UCSD-AML1 (cell line): ENCODE measurements around the gene EYA2.
"Not testable (repeated sequence)": the region's sequence is repeated elsewhere in the genome, so short reads cannot be mapped to it uniquely, and the experiment has no call there.

Source experiments
- DNase-seq: peaks from one replicate; lab custom pipeline; 2025; ENCODE audit not compliant: unreplicated experiment; lab: John Stamatoyannopoulos, UW

EYA2 gene

GRCh38 chr20:46929902-46930301 lies 35.3 kb downstream of the EYA2 start:
- DNase-seq, result no peak

- DNase-seq, result no peak
Observed at GRCh38 chr20:46930640-46931339, 36.1 kb downstream of the EYA2 start.

GRCh38 chr20:46931699-46932098 lies 37.1 kb downstream of the EYA2 start:
- no peak for DNase-seq

- not testable (repeated sequence) for DNase-seq
Observed at GRCh38 chr20:46932439-46932838, 37.8 kb downstream of the EYA2 start.

DNA sequence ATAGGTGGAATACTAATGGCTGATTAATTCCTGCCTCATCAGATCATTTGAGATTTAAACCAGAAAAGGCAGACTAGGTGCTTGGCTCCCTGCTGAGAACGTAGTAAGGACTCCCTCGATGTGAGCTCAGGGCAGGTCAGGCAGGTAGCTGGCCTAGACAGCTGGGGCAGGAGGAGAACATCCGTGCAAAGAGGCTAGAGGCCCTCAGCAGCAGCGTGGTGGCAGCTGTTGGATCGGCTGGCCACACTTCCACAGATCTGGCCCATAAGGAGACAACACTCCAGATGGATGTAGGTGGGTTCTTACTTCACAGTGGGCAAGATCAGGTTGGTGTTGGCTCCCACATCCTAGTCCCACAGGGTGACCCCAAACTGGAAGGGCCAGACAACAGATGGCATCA lies 38.5 kb downstream of the EYA2 start:
- no peak for DNase-seq

GRCh38 chr20:46934746-46935287 lies 40.2 kb downstream of the EYA2 start:
- no peak for DNase-seq

GRCh38 chr20:46935394-46936017 lies 40.9 kb downstream of the EYA2 start:
- no peak for DNase-seq

DNA sequence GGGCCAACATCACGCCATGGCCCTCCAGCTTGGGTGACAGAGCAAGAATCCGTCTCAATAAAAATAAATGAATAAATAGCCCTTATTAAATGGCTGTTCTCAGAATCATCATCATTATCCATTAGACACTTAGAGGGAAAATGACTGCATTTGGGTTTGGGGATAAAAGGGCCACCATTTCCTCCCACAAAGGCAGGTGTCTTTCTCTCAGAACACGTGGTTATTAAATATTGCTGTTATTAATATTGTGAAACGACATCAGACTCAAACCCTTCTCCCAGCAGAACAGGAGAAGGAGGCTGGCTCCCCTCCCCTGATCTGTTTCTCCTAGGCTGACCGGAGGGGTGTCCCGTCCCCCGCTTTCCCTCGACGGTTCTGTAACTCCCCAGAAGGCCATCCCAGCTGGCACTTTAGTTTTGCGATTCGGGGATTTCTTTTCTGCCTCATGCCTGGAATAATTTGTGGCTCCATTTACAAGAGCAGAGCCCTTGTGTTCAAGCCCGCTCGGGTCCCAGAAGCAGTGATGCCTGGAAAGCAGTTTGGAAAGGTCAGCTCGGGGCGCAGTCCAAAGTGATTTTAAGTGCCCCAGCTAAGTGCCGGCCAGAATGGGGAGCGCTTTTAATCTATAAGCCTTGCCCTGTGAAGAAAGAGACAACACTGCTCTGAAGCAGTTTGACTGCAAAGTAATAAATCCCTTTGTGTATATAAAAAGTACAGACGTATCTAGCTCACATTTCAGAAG lies 41.9 kb downstream of the EYA2 start:
- no peak for DNase-seq

DNA sequence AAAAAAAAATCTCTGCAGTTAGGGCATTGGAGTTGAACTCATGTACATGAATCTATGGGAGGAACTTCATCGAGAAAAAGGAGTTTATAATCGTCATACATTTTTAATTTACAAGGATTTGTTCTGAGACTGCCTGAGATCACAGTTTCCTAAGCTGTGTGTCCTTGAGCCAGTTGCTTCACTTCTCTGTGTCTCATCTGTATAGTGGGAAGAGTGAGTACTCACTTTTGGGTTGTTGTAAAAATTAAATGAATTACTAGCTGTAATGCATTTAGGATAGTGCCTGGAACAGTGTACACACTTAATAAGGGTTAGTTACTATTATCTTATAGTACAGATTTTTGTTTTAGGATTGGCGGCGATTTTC lies 42.5 kb downstream of the EYA2 start:
- DNase-seq, result no peak

DNA sequence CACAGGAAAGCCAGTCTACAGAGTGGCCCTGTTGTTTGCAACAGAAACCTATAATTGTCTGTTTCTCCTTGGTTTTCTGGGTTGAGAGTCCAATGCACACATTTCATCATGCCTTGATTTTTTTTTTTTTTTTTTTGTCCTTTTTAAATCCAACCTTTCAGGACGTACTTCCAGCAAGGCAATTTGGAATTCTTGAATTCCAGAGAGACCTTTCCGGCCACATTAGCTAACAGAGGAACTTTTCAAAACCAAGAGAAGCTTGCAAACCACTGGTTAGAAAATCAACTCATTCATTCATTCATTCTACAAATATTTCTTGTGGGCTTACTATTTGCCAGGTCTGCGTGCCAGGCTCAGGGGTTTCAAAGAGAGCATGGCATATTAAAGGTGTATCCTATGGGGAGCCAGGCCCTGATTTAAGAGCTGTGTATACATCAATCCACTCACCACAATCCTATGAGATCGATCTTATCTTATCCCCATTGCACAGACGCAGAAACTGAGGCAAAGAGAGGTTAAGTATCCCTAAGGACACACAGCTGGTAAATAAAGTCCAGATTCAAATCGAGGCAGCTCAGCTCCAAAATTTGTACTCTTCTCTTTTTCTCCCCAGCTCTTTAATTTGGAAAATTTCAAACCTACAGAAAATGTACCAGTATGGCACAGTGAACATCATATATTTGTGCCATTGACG lies 43.0 kb downstream of the EYA2 start:
- DNase-seq, result no peak

GRCh38 chr20:46938434-46938833 lies 43.8 kb downstream of the EYA2 start:
- no peak for DNase-seq

- DNase-seq, result no peak
Observed at GRCh38 chr20:46939031-46939965, 44.7 kb downstream of the EYA2 start.

DNA sequence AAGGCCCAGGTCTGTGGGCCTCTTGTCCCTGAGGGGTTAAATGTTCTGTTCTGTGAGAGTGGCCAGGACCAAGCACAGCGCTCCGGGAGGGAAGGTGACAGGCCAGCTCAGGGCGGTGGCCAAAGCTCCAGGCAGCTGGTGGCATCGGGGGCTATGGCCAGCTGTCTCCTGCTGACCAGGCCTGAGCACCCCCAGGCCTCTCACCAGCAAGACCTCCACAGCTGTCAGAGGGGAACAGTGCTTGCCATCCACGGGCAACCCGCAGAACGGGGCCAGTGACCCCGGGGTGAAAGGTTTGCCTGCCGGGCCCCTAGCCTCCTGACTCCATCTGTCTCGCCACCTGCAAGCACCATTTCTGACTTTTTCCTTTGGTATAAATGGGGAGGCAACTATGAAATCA lies 46.0 kb downstream of the EYA2 start:
- no peak for DNase-seq

- no peak for DNase-seq
Observed at GRCh38 chr20:46941404-46941803, 46.8 kb downstream of the EYA2 start.

DNA sequence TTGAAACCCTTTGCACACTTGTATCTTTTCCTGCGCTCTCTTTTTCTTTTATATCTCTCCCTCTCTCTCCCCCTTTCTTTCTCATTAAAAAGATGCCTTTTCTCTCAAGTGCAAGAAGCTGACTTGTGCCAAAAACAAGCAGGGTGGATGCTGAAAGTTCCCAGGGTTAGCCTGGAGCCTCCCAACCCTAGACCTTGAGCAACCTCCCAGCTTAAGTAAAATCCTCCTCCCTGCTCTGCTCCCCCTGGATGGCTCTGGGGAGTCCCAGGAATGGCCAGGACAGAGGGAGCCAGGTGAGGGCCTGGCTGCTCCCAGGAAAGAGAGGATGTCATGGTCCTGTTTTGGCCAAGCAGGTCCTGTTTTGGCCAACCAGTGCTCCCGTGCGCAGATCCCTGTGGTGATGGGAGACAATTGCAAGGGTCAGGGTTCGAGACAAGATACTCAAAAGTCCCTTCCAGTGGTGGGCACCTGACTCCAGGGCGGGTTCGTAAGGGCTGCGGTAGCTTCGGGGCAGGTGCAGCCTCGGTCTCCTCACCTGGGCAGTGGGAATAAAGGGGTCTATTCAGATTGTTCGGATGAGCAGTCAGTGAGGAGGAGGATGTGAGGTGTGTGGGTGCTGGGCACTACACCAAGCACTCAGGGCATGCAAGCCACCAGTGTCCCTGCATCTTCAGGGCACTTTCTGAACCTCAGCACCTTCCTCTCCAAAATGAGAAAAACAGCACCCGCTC lies 49.4 kb downstream of the EYA2 start:
- DNase-seq, result no peak

- no peak for DNase-seq
Observed at GRCh38 chr20:46945465-46945864, 50.8 kb downstream of the EYA2 start.

DNA sequence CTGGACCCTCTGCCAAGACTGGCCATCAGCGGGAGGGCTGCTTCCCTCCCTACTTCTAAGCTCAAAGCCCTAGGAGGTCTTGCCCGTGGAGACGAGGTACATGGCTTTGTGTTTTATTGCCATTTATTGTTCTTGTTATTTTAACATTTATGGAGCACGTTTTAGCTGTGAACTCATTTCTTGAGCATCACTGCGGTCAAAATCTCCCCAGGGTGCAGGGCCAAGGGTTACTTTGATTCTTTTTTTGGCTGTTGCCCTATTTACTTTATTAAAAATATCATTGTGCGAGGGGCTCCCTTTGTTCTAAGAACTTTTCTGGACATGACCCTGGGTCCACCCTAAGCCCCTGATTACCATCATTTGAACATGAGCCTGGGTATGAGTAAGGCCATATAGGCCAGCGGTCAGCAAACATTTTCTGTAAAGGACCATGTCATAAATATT lies 51.6 kb downstream of the EYA2 start:
- no peak for DNase-seq

DNA sequence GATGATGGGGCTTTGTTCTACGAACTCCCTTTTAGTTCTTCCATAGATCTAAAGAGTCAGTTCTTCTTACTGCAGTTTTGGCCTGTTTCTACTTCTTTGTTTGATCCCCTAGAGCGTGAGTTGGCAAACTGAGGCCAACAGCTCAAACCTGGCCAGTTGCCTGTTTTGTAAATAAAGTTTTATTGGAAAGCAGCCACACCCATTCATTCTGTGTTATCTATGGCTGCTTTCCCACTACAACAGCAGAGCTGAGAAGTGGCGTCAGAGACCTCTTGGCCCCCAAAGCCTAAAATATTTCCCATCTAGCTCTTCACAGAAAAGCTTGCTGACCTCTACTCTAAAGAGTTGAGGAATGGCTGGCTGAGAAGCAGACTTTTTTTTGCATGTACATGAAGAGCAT lies 52.2 kb downstream of the EYA2 start:
- no peak for DNase-seq

DNA sequence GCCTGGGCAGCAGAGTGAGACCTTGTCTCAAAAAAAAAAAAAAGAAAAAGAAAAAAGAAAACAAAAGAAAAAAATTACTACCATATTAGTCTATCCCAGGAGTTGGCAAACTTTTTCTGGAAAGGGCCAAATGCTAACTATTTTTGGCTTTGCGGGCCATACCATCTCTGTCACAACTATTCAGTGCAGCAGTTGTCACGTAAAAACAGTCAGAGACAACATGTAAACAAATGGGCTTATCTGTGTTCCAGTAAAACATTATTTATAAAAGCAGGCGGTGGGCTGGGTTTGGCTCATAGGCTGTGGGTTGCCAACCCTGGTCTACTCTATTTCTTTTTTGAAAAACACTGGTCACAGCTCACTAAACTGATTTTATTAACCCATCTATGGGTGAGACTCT lies 53.4 kb downstream of the EYA2 start:
- DNase-seq, result no peak

GRCh38 chr20:46951405-46951804 lies 56.8 kb downstream of the EYA2 start:
- DNase-seq, result no peak
